G401 (cell line): ENCODE results near the gene CALY. TPM values are rescaled to one million over a fixed set of nuclear protein-coding genes. Genes with fewer than 3 reads are reported as not detected.
"Not testable (repeated sequence)": the region's sequence is repeated elsewhere in the genome, so short reads cannot be mapped to it uniquely, and the experiment has no call there.

Source experiments
- DNase-seq: peaks from one replicate; pipeline ENCODE4 v3.0.0-alpha.2; 2015; ENCODE audit warnings: low spot score
- in situ Hi-C: cut with HindIII; loops from 2 replicates; pipeline ENCODE4 v1.10.0; 2016; ENCODE audit warnings: low sequenced_read_pairs, mixed read lengths
- total RNA-seq: library from RNA; depleted of rRNA; stranded (reverse); fragments of >200 nt; shearing (Covaris generic); gene quantifications from 2 replicates; pipeline ENCODE4 v1.2.3, GENCODE V29; 2014

The CALY gene
- total RNA-seq, 1 experiment from 2014 or later: 63.5 TPM

GRCh38 chr10:133336118-133336576 lies 549 bp downstream of the CALY start:
- DNase-seq: no peak
- in situ Hi-C loops: no loop called here

- in situ Hi-C loops: no loop called here
Observed at GRCh38 chr10:133335246-133336117, 1.2 kb downstream of the CALY start.

GRCh38 chr10:133334503-133335245 lies 2.0 kb downstream of the CALY start:
- in situ Hi-C loops: no loop called here
- peak; percentile 29 for DNase-seq

More at GRCh38 chr10:133335246-133336117, 1.2 kb downstream of the CALY start:
- peak; percentile 77 for DNase-seq

- DNase-seq: no peak
- in situ Hi-C loops: no loop called here
Observed at GRCh38 chr10:133332936-133333699, 3.6 kb downstream of the CALY start.

GRCh38 chr10:133329491-133330202 lies 7.0 kb downstream of the CALY start:
- DNase-seq: peak; percentile 90
- in situ Hi-C loops: no loop called here

GRCh38 chr10:133328358-133329343 lies 8.0 kb downstream of the CALY start:
- no peak for DNase-seq
- in situ Hi-C loops: no loop called here

GRCh38 chr10:133327651-133328357 lies 8.9 kb downstream of the CALY start:
- in situ Hi-C loops: no loop called here
- peak; percentile 60 for DNase-seq

- no peak for DNase-seq
- in situ Hi-C loops: no loop called here
Observed at GRCh38 chr10:133326745-133327650, 9.7 kb downstream of the CALY start.

GRCh38 chr10:133326223-133326551 lies 10.5 kb downstream of the CALY start:
- peak; percentile 22 for DNase-seq
- in situ Hi-C loops: no loop called here

- in situ Hi-C loops: no loop called here
Observed at GRCh38 chr10:133325440-133326222, 11.1 kb downstream of the CALY start.

GRCh38 chr10:133324857-133325260 lies 11.8 kb downstream of the CALY start:
- peak; percentile 12 for DNase-seq

More at GRCh38 chr10:133325440-133326222, 11.1 kb downstream of the CALY start:
- DNase-seq: peak; percentile 36

GRCh38 chr10:133324198-133324792 lies 12.4 kb downstream of the CALY start:
- peak; percentile 43 for DNase-seq
- in situ Hi-C loops: no loop called here

More at GRCh38 chr10:133324857-133325260, 11.8 kb downstream of the CALY start:
- in situ Hi-C loops: no loop called here

GRCh38 chr10:133322064-133322709 lies 14.5 kb downstream of the CALY start:
- in situ Hi-C loops, DNase-seq: not testable (repeated sequence)

GRCh38 chr10:133320852-133321422 lies 15.8 kb downstream of the CALY start:
- DNase-seq, in situ Hi-C loops: not testable (repeated sequence)
